ENCODE data around the gene C3orf52. TPM values are rescaled to one million over a fixed set of nuclear protein-coding genes. Genes with fewer than 3 reads are reported as not detected.

The C3orf52 gene, protein sequence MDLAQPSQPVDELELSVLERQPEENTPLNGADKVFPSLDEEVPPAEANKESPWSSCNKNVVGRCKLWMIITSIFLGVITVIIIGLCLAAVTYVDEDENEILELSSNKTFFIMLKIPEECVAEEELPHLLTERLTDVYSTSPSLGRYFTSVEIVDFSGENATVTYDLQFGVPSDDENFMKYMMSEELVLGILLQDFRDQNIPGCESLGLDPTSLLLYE
- total RNA-seq: 2.1 TPM

DNA sequence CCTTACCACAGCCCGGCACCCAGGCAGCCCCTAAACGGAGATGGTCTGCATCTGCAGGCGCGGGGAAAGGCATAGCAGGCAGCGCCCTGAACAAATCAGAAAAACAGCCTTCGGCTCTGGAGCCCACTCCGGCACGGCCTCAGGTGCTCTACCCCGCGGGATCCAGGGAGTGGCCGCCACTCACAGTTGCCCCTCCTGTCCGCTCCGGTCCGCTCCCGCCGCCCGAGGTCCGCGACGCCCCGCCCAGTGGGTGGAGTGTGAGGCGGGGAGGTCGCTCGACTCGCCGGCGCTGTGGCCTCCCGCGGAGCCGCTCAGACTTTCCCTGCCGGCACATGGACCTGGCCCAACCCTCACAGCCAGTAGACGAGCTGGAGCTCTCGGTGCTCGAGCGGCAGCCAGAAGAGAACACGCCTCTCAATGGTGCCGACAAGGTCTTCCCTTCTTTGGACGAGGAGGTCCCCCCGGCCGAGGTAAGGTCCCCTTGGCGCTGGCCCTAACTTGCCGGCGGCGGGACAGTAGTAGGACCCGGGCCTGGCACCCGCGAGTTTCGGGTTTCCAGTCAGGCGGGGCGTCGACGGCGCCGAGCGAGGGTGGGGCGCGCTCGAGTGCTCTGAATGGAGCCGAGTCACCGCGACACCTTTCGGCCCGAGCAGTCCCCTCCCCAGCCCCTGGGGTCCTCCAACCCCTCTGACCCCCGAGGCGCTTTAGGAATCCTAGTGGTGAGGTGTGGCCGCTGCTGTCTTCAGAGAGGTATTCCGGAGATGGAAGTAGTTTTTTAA lies at the start of gene C3orf52:
Gene C3orf52 (plus strand): TSS at position 314 of the 779 bp plus-strand sequence. CDS start 19 bp downstream, at position 333.

GRCh38 chr3:112132975-112133448 lies 46.8 kb downstream of the C3orf52 start, which contains the start of gene GCSAM:
TSS of gene GCSAM (minus strand) at chr3:112133248. CDS start at chr3:112133120, 128 bp downstream.

Other genes starting within 250 kb of the C3orf52 start
- 41.3 TPM for gene PHLDB2, start 227.1 kb upstream of the C3orf52 start, total RNA-seq
- 73.0 TPM for gene ABHD10, start 107.4 kb upstream of the C3orf52 start, total RNA-seq
- gene TAGLN3, start 87.5 kb upstream of the C3orf52 start, total RNA-seq: 78.5 TPM
- gene TMPRSS7, start 51.7 kb upstream of the C3orf52 start, total RNA-seq: not detected
- 0.99 TPM for gene GCSAM, start 46.9 kb downstream of the C3orf52 start, total RNA-seq
- gene SLC9C1, start 207.8 kb downstream of the C3orf52 start, total RNA-seq: 1.5 TPM
- gene CD200, start 246.8 kb downstream of the C3orf52 start, total RNA-seq: 35.0 TPM

Data from camera-type eye (tissue), 1 donor.